HS-27A (cell line): ENCODE results near the gene PSMA4.
"Not testable (repeated sequence)": the region's sequence is repeated elsewhere in the genome, so short reads cannot be mapped to it uniquely, and the experiment has no call there.

Experiments
- DNase-seq: peaks from one replicate; pipeline ENCODE4 v3.0.0-alpha.2; 2012; ENCODE audit warnings: low read depth, missing footprints

PSMA4 gene

DNA sequence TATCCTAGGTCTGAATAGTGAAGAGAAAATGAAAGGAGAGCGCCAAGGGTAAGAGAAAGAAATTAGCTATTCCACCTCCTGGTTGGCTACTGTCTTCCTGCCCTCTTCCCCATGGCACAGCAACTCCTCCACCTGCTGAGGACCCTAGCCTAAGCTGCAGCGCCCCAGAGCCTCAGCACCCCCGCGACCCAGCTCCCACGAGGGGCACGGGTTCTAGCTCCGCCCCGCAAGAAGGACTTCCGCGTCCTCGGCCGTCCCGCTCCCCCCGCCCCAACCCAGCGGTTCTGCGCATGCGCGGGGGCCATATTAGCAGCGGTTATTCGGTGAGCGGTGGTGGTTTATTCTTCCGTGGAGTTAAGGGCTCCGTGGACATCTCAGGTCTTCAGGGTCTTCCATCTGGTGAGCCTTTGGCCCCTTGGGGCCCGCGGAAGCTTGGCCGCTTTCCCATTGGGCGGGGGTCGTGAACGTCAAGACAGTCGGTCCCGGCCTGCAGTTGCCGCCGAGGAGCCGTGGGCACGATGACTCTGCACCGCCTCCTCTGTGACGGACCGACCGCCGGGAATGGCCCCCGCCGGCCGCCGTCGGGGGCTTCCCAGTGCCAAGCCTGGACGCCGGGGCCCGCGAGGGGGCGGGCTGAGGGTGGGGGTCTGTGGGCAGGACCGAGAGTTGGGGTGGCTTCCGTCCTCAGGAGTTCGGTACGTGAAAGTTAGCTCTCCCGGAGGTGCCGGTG, at the start of gene PSMA4:
TSS of gene PSMA4 (plus strand) at position 304 of the 730 bp plus-strand sequence. CDS start 1,484 bp downstream, outside the sequence.
- peak; percentile 76 for DNase-seq

DNA sequence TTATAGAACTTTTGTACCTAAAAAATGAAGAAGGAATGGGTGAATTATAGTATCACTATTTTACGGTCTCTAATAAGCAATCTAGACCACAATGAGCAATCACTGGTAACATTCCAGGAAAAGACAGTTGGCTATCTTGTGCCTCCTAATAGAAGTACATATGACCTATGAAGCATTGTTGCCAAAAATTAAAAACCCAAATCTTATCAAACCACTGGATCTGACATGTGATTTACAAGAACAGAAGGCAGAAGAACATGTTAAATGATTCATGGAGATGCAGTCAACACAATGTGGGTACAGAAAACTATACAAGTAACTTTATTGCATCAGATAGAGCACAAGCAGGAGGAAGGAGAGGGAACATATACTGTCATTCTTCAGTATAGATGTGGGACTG, 47.4 kb upstream of the PSMA4 start:
- DNase-seq: no peak

DNA sequence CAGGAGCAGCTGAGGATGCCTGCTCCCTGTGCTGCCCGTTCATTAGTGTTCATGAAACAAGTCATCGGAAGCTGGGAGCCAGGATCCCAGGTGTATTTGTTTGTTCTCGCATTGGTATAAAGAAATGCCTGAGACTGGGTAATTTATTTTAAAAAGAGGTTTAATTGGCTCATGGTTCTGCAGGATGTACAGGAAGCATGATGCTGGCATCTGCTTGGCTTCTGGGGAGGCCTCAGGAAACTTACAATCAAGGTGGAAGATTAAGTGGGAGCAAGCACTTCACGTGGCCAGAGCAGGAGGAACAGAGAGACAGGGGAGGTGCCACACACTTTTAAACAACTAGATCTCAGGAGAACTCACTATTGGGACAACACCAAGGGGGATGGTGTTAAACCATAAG, 38.4 kb upstream of the PSMA4 start:
- DNase-seq: no peak

DNA sequence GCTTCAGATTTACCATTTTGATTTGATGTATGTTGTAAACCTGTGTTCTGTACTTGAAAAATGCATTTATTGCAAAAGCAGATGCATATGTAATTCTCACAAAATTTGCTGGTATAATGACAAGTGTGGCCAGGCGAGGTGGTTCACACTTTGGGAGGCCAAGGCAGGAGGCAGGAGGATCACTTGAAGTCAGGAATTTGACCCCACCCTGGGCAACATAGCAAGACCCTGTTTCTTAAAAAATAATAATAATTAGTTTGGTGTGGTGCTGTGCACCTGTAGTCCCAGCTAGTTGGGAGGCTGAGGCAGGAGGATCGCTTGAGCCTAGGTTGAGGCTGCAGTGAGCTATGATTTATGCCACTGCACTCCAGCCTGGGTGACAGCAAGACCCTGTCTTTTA, 37.6 kb upstream of the PSMA4 start:
- DNase-seq: no peak

DNA sequence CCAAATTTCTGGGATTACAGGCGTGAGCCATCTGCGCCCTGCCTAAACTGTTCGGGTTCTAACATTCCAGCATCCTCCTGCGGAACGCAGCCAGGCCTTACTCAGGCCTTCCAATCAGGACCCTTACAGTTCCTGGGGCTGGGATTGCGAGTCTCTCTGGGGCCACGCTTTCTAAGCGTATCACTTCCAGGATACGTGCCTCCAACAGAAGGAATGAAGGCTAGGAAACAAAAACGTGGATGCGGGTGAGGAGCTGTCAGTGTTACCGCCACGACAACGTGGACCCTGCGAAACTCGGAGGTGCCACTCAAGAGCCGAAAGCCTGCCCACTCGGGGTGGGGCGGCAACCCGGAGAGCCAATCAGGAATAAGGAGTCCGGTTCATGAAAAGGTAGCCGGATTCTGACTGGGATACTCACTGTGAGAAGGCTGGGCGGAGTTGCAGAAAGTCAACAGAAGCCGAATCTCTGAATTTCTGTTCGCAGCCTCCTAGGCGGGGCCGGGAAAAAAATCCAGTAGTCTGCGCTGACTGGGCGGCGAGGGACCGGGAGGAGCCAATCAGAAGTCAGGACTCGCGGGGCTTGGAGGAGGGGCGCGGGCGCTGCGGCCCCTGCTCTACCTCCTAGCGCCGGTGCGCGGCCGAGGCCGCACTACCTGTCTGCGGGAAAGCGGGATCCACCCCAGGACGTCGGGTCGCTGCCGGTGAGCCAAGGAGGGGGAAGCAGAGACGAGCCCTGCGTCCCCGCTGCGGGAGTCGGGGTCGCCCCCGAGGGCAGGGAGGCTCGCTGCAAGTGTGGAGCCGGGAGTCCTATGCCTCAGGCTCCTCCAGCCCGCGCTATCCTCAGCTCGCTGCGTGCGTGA, 33.0 kb upstream of the PSMA4 start, which contains the start of gene HYKK:
TSS of gene HYKK (plus strand) at position 607 of the 860 bp plus-strand sequence. CDS start 5,512 bp downstream, outside the sequence.
- peak; percentile 97 for DNase-seq

DNA sequence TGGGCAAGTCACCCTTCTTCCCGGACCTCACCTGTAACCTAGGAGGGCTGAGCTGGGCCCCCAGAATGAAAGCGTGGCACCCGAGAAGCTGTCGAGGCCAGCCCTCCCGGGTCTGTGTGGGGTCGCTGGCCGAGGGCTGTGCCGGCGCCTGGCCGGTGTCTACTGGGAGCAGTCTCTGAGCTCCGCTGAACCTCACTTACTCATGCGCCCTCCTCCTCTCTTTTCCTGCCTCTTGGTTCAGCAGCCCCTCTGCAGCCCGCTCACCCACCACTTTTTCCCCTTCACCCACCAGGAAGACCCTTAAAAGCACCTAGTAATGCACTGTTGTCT, 32.4 kb upstream of the PSMA4 start:
- no peak for DNase-seq

DNA sequence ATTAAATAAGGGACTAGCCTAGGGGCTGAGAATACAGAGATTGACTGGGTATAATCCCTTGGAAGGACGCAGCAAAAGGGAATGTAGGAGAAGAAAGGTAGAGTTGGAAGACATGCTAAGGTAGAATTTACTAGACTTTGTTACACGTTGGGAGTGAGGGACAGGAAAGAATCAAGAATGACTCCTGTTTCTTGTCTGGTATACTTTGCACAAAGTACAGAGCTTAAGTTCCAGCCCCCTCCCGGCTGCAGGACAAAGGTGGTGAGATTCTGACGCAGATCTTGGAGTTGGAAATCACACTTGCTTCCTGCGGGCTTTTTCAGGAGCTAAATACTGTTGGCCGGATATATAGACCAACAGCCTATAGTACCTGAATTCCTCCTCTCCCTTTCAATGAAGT, 32.0 kb upstream of the PSMA4 start:
- DNase-seq: no peak

DNA sequence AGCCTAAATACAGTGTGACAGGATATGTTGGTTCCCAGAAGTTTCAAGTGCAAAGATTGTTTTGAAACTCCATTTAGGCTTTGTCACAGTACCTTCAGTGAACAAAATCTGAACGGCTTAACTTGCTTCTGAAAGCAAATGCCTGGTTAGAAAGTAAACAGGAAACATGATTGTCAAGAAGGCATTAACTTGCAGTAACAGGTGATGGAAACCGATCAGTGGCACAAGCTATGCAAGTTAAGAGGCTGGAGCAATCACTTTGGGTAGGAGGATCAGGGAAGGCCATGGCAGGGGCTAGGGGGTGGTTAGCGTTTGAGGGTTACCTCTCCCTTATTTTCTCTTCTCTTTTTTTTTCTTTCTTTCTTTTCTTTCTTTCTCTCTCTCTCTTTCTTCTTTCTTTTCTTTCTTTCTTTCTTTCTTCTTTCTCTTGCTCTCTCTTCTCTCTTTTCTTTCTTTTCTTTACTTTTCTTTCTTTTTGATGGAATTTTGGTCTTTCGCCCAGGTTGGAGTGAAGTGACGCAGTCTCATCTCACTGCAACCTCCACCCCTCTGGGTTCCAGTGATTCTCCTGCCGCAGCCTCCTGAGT, 30.4 kb upstream of the PSMA4 start:
- DNase-seq: no peak

DNA sequence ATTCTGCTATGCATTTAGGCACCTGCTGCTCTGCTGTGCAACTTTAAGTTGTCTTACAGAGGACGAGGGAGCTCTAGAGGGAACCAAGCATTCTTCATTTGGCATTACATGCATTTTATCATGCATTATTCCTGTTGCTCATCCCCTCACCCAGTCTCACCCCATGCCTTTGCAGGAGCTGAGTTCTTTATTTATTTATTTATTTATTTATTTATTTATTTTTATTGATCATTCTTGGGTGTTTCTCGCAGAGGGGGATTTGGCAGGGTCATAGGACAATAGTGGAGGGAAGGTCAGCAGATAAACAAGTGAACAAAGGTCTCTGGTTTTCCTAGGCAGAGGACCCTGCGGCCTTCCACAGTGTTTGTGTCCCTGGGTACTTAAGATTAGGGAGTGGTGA, 20.2 kb upstream of the PSMA4 start:
- DNase-seq: not testable (repeated sequence)

DNA sequence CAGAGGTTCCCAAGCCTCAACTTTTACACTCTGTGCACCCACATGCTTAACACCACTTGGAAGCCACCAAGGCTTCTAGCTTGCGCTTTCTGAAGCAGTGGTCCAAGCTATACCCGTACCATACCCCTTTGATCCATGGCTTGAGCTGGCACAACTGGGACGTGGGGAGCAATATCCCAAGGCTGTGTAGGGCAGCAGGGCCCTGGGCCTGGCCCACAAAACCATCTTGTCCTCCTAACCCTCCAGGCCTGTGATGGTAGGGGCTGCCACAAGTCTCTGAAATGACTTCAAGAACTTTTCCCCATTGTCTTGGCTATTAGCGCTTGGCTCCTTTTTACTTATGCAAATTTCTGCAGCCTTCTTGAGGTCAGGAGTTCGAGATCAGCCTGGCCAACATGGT, 16.0 kb upstream of the PSMA4 start:
- no peak for DNase-seq

DNA sequence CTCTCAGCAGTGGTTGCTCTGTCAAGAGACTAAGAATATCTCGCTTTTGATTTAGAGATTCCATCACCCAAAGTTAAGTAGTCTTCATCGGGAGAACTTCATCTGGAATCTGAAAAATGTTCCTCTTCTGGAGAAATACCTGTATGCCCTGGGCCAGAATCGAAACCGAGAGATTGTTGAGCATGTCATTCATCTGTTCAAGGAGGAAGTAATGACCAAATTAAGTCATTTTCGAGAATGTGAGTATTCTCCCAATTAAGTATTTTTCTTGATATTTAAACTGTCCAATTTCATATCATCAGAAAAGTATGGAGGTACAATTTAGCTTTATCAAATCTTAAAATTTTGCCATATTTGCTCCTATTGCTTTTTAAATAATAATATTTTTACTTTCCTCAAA, 12.9 kb upstream of the PSMA4 start:
- no peak for DNase-seq

DNA sequence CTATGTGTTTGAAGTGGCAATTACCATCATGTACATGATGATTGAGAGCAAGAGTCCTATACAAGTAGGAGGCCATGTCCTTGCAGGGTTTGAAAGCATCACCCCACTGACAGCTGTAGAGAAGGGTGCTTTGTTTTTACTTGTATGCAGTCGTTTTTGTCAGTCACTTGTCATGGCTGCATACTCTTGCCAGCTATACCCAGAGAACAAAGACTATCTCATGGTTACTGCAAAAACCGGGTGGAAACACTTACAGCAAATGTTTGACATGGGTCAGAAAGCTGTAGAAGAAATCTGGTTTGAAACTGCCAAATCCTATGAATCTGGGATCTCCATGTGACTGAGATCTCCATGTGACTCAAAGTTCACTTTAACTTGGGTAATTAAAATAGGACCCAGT, 6.9 kb upstream of the PSMA4 start:
- no peak for DNase-seq

DNA sequence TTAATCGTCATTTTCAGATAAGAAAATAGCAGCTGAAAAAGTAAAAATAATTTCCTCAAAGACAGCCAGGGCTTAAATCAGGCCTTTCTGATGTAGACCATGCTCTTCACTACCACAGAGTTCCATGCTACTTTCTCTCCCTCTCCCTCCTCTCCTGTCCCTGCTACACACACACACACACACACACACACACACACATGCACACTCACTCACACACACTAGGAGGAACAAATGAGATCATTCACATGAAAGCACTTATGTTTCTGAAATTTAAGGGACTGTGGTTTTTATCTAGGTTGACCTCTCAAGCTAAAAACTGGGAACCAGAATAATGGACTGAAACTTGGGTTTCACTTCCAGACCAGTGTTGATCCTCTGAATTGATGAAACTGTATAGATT, 4.1 kb upstream of the PSMA4 start:
- DNase-seq: no peak

DNA sequence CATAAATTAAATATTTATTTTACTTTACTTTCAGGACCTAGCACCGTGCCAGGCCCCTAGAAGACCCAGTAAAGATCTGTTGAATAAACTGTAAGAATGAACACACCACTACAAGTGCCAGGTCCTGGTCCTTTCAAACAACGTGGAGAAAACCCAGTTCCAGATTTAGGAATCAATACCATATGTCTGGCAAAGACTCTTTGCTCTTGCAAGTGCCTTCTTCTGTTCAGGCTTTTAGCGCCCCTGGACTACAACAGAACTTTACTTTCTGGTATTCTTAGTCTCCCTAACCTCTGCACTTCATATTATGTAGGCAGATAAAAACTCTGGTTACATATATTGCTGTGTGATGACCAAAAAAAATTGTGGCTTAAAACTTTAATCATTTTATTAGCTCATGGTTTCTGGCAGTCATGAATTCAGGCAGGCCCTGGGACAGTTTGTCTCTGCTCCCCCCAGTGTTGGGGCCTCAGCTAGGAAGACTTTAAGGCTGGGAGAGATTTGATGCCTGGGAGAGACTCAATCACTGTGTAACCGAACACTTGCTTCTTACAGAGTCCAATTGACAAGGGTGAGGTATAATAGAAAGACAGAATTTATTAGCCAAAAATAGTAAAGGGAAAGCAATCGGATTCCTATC, 2.9 kb upstream of the PSMA4 start:
- no peak for DNase-seq

DNA sequence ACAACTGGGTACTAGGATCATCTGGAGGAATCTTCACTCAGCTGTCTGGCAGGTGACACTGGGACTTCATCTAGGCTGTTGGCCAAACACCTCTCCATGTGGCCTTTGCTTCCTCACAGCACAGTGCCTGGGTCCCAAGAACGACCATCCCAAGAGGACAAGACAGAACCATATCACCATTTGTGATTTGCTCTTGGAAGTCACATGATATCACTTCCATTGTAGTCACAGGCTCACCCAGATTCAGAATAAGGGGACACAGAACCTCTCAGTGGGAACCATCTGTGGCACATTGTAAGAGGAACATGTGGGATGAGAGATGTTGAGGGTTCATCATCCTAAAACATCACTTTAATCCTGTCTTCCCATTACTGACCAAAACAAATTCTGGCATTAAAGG, 1.9 kb upstream of the PSMA4 start:
- DNase-seq: no peak

DNA sequence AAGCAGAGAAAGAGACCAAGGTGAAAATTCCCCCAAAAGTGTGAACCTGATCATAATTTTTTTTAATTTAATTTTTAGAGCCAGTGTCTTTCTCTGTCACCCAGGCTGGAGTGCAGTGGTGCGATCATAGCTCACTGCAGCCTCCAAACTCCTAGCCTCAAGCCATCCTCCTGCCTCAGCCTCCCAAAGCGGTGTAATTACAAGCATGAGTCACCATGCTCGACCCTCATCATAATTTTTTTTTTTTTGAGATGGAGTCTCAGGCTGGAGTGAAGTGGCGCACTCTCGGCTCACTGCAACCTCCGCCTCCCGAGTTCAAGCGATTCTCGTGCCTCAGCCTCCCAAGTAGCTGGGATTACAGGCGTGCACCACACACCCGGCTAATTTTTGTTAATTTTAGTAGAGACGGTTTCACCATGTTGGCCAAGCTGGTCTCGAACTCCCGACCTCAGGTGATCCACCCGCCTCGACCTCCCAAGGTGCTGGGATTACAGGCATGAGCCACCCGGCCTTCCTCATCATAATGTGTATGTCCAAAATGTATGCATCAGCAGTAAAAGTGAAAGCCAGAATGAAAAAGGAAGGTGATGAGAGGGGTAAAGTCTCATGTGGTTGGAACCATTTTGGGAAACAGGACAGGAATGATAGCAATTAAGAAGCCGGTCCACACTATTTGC, 642 bp upstream of the PSMA4 start:
- not testable (repeated sequence) for DNase-seq

DNA sequence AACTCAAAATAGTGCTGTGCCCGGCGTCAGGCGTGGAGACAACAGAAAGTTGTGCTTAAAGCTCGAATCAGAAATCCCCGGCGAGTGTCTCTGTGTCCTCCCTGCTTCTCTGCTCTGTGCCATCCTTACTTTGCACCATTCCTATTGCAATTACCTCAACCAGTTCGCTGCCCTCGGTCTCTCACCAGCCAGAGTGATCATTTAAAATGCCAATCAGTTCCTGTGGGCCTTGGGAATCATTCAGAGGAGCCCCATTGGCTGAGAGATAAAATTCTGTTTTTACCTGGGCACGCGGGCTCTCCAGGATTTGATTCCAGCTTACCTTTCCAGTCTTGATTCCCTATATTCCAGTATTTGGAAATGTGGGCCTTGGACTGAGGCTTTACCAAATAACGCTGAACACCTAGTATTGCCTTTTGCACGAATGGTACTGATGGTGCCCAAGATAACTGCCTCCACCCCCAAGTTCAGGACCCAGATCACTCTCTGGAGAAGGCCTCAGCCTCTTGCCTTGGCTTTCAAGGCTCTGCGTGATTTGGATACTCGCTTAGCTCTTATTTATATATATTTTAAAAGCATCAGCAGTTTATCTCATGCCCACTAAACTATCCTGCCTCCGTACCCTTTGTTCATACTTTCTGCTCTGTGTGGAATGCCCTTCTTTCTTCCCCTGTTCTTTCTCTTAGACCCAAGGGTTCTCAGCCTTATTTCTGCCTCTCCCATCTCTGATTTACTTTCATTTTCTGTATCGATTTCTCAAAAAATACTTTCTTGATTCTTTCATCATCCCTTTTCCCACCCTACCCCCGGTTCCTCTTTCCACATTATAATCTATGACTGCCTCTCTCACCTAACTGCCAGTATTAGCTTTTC, 863 bp downstream of the PSMA4 start:
- DNase-seq: peak; percentile 14

DNA sequence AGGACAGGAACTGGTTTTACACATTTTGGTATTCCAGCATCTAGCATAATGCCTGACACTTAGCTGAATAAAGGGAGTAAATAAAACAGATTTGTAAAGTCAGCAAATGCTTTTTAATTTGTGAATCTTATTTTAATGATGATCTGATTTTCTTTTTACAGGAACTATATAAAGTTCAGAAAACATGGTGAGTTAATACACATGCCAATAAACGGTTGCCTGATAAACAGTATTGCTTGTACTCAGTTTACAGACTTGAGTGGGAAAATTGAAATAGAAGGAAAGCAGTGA, 1.4 kb downstream of the PSMA4 start:
- DNase-seq: no peak

DNA sequence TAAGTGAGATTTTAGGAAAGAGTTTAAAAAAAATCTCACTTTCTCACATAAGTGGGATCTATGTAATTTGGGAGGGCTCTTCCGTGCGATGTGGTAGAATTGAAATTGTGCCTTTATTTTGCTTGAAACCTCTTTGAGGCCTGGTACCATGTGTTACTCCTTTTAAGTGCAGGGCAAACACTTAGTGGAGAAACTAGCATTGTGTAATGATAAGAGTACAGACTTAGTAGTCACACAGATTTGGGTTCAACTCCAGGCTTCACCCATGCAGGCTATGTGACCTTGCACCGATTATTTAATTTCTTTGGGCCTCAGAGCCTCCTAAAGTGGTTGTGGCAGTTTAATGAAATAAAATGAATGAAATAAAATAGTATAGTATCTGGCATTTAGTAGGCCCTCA, 2.4 kb downstream of the PSMA4 start:
- DNase-seq: no peak

DNA sequence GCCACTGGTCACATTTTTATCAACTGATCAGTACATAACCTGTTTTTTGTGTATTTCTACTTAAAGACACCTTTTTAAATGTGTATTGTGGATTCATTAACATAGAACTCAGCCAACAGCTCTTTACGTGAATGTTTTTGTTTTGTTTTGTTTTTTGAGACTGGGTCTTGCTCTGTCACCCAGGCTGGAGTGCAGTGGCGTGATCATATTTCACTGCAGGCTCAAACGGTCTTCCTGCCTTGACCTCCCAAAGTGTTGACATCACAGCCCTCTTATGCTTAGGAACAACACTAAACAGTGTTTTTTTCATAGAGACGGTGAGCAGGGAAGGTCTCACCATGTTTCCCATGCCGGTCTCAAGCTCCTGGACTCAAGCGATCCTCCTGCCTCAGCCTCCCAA, 9.9 kb downstream of the PSMA4 start:
- no peak for DNase-seq

DNA sequence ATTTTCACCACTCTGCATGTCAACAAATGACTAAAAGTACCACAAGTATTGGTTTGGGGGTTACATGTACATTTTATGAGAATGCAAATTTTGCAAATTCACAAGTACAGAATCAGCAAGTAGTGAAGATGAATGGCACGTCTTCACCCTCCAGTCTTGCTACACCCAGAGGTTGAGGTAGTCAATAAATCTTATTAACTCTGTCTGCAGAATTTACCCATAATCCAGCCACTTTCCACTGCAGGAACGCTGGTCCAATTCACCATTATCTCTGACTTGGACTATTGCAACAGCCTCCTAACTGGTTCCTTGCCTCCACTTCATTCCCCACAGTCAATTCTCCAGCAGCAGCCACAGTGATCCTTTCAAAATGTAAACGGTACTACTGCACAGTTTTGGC, 10.6 kb downstream of the PSMA4 start:
- no peak for DNase-seq
